ENCODE results near the gene LMBRD1. TPM values are rescaled to one million over a fixed set of nuclear protein-coding genes. Genes with fewer than 3 reads are reported as not detected.

LMBRD1 gene
- total and polyA plus RNA-seq, 2 of the 8 experiments (the other 6 are each of a cell fraction or from before 2014, with no cell fraction given): 9.1 to 16.8 TPM

GRCh38 chr6:69832558-69832957, 35.7 kb upstream of the LMBRD1 start:
- H3K36me3 ChIP-seq (ENCODE audit: control insufficient read depth in 2 of 4, insufficient read depth in 4 of 4, low read length in 3 of 4): no peaks in the 10 kb centered on the region
- no peak for FAIRE-seq
- H3K9me3 ChIP-seq (ENCODE audit: insufficient read depth in 2 of 2, low read depth in 1 of 2, low read length in 1 of 2): no peaks in the 10 kb centered on the region
- no peak overlapping the region for H3K56ac ChIP-seq (replicated peaks; ENCODE audit: insufficient read length, low read depth, low read length)
- no peak overlapping the region for H3K4ac ChIP-seq (replicated peaks; ENCODE audit: insufficient read length, low read depth, low read length)
- H3K4me3 ChIP-seq (ENCODE audit: extremely low read depth in 1 of 4, insufficient read depth in 2 of 4, low read depth in 3 of 4, low read length in 4 of 4): no peak overlapping the region
- H3K4me2 ChIP-seq (ENCODE audit: insufficient read depth in 1 of 2, low read depth in 2 of 2, low read length in 2 of 2): no peak overlapping the region
- H2AK5ac ChIP-seq (ENCODE audit: low read depth, low read length): no peak overlapping the region
- DNase-seq (ENCODE audit: low read depth in 1 of 2, low spot score in 2 of 2): no peak
- peaks cover 0 to 1% (median 0%) of the 10 kb centered on the region in 4 experiments; a peak in 1 of 7 replicates for H3K27me3 ChIP-seq (replicated peaks in 1 of 4; ENCODE audit: control insufficient read depth in 3 of 4, extremely low read depth in 1 of 4, insufficient read depth in 3 of 4, low read length in 3 of 4)
- H4K5ac ChIP-seq (ENCODE audit: insufficient read length, low read depth, low read length): no peak overlapping the region
- ChIA-PET POLR2A (ENCODE audit: partially characterized antibody) (no interaction called here), CTCF (ENCODE audit: partially characterized antibody) (interaction anchor here (1.2 kb wide), 1 partner anchor 9 kb away, joined by 4 read pairs; no protein-coding TSS in a partner anchor)
- no peak overlapping the region for H3K27ac ChIP-seq (ENCODE audit: low read depth, low read length)
- no peaks in the 10 kb centered on the region for H3K23me2 ChIP-seq (ENCODE audit: low read depth, low read length)
- H4K8ac ChIP-seq (ENCODE audit: extremely low read depth, insufficient read depth, low read length): no peak overlapping the region
- H2BK5ac ChIP-seq (ENCODE audit: low read depth, low read length): no peak overlapping the region
- H3K79me2 ChIP-seq (ENCODE audit: control insufficient read depth in 1 of 2, insufficient read depth in 2 of 2, low read length in 2 of 2): no peaks in the 10 kb centered on the region
- no peak for TF ChIP-seq FOSL1 (IDR thresholded peaks at IDR 0.05; ENCODE audit: insufficient read depth, low read depth, low read length)
- TF ChIP-seq CTCF (IDR thresholded peaks at IDR 0.05; ENCODE audit: control extremely low read depth in 1 of 3, insufficient read depth in 1 of 3, low read depth in 1 of 3, low read length in 3 of 3): no peak
- no peak for TF ChIP-seq USF2 (IDR thresholded peaks at IDR 0.05; ENCODE audit: low read length)
- no peak for TF ChIP-seq SP4 (IDR thresholded peaks at IDR 0.05; ENCODE audit: low read length)
- no peak for TF ChIP-seq BCL11A (IDR thresholded peaks at IDR 0.05; ENCODE audit: low read depth in 2 of 2, low read length in 2 of 2)
- no peak for TF ChIP-seq POU5F1 (IDR thresholded peaks at IDR 0.05; ENCODE audit: low read depth, low read length)
- TF ChIP-seq SUZ12 (IDR thresholded peaks at IDR 0.05; ENCODE audit: low read length): no peak
- TF ChIP-seq POLR2AphosphoS5 (IDR thresholded peaks at IDR 0.05; ENCODE audit: low read depth, low read length): no peak
- TF ChIP-seq POLR2A (IDR thresholded peaks at IDR 0.05; ENCODE audit: control extremely low read depth in 1 of 2, low read depth in 2 of 2, low read length in 2 of 2): no peak
- TF ChIP-seq TCF12 (IDR thresholded peaks at IDR 0.05; ENCODE audit: low read depth, low read length): no peak
- TF ChIP-seq CHD1 (IDR thresholded peaks at IDR 0.05; ENCODE audit: low read depth, low read length): no peak
- no peaks in the 10 kb centered on the region for H3K4me1 ChIP-seq (replicated peaks in 1 of 4; ENCODE audit: control insufficient read depth in 3 of 4, insufficient read depth in 4 of 4, low read length in 3 of 4)
- H3K9ac ChIP-seq (replicated peaks in 1 of 4; ENCODE audit: extremely low read depth in 1 of 4, low read depth in 3 of 4, low read length in 3 of 4): no peak overlapping the region
- no peak overlapping the region for H2BK20ac ChIP-seq (ENCODE audit: low read length)
- no peak overlapping the region for H3K18ac ChIP-seq (ENCODE audit: extremely low read depth, low read length)
- H3K79me1 ChIP-seq (ENCODE audit: low read depth, low read length): no peaks in the 10 kb centered on the region
- H2BK15ac ChIP-seq (ENCODE audit: low read length): no peak overlapping the region
- no peak overlapping the region for H2BK120ac ChIP-seq (replicated peaks; ENCODE audit: low read depth, low read length)
- no peak overlapping the region for H2AFZ ChIP-seq (ENCODE audit: low read length)
- H4K20me1 ChIP-seq (replicated peaks in 1 of 2; ENCODE audit: control insufficient read depth in 1 of 2, insufficient read depth in 2 of 2, low read length in 2 of 2): no peaks in the 10 kb centered on the region
- H3K23ac ChIP-seq (ENCODE audit: insufficient read length): no peak overlapping the region
- no peak overlapping the region for H3K14ac ChIP-seq (ENCODE audit: insufficient read length)
- no peak overlapping the region for H4K91ac ChIP-seq (replicated peaks; ENCODE audit: insufficient read length, low read length)
- no peak overlapping the region for H2BK12ac ChIP-seq (ENCODE audit: low read depth, low read length)
